GM18867 (cell line): ENCODE measurements around the gene MBOAT1.
"Not testable (repeated sequence)": the region's sequence is repeated elsewhere in the genome, so short reads cannot be mapped to it uniquely, and the experiment has no call there.

Source experiments
- ATAC-seq: cut with Tn5 transposase; IDR thresholded peaks from one replicate; pipeline ENCODE4 v1.9.1; 2021; ENCODE audit warnings: mild to moderate bottlenecking, moderate library complexity; ENCODE audit not compliant: unreplicated experiment

The MBOAT1 gene

DNA sequence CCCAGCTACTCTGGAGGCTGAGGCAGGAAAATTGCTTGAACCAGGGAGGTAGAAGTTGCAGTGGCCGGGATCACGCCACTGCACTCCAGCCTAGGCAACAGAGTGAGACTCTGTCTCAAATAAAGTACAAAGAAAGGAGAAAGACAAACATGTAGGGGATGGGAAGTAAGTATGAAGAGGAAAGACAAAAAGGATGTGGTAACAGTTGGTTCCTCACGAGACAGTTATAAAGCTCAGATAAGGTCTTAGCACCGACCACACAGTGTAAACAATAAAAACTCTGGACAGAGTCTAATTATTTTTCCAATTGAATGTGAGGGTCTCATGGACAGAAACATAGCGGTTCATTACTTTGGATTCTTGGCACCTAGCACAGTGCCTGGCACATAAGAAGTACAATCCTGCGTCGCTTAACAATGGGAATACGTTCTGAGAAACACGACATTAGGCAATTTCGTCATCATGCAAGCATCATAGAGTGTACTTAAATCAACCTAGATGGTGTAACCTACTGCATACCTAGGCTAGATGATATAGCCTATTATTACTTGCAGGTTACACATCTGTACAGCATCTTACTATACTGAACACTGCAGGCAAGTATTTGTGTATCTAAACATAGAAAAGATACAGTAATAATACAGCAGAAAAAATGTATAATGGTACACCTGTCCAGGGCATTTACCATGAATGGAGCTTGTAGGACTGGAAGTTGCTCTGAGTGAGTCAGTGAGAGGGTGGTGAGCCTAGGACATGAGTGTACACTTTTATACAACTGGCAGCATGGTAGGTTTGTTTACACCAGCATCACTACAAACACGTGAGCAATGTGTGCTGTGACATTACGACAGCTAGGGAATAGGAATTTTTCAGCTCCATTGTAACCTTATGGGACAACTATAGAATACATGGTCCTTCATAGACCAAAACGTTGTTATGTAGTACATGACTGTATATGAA lies 38.2 kb downstream of the MBOAT1 start:
- no peak for ATAC-seq

- ATAC-seq = no peak
Measured at GRCh38 chr6:20172842-20173456, 39.3 kb downstream of the MBOAT1 start.

- no peak for ATAC-seq
Measured at GRCh38 chr6:20170455-20171148, 41.7 kb downstream of the MBOAT1 start.

- no peak for ATAC-seq
Measured at GRCh38 chr6:20169786-20170185, 42.5 kb downstream of the MBOAT1 start.

DNA sequence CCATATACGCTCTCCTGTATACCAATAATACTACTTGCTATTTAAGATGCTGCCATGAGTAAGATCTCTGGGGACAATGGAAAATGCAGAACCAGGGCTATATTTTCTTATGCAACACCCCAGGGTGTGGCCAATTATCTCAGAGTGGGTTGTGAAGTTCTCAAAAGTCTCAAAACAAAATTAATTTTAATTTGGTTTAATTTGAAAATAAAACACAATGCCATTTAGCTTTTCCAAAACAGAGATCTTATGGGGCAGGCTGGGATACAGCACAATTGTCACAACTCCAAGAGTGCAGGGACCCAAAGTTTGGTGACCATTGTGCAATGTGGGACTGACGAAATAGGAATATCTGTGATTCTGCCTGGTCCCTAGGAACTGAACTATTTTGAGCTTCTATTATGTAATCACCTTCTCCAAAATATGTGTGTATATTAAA lies 43.1 kb downstream of the MBOAT1 start:
- no peak for ATAC-seq

GRCh38 chr6:20168690-20169089 lies 43.6 kb downstream of the MBOAT1 start:
- ATAC-seq = no peak

- no peak for ATAC-seq
Measured at GRCh38 chr6:20167601-20168000, 44.7 kb downstream of the MBOAT1 start.

DNA sequence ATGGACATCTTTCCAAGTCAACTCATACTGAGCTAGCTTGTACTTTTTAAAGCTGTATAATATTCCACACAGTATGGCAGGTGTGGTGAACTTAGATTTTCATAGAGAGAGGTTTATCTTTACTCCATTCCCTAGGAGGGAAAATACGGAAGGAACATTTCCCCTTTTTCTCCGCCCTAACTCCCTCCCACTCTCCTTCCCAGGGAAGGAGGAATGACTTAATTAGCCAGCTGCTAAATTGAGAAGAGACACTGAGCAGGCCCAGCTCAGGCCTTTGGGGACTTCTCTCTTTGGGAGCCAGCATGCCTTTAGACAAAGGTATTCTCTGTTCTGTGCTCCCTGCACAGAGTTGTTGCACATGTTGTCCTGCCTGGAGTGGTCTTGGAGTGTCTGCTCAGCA lies 46.1 kb downstream of the MBOAT1 start:
- no peak for ATAC-seq

DNA sequence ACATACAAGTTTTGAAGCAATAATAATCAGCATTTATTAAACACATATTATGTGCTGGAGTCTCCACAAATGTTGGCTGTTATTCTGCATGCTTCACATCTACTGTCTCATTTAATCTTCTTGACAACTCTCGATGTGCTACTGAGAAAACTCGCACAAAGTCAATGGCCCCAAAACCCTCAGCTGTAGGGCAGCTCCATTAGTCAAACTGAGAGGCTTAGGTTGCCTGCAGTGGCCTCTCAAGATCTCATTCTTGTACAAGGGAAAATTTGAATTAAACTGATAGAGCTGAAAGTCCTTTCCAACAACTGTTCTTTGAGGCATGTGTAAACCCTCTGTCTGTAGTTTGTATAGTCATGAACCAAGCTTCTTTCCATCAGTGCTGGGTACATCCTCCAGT lies 49.8 kb downstream of the MBOAT1 start:
- ATAC-seq = no peak

GRCh38 chr6:20160541-20161283 lies 51.6 kb downstream of the MBOAT1 start:
- ATAC-seq = no peak

DNA sequence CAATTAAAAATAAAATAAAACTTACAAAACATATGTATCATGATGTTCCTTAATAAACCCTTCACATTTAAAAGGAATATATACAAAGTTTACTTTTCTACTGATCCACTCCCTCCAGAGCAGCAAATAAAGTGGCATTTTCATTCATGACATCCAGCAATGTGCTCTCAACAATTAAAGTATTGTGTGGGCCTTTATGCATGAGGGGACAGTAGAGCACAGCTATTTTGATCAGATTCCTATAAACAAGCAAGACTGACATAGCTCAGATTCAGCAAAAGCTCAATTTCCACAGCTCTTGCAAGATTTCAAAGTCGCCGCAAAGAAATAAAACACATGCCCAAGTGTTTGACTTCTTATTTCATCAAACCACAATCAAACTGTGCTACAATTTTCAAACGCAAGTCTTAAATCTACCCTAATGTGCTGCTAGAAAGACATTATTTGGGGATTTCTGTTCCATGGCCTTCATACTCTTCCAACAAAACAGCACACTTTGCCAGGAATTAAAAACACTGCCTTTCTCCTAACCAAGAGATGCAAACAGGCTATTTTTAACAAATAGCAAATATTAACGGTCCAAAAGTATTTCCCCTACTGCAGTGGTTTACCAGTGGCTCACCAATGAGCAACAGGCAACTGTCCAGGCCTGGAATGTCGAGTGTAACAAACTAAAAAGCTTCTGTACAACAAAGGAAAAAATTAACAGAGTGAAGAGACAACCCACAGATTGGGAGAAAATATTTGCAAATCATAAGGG lies 52.3 kb downstream of the MBOAT1 start:
- ATAC-seq = no peak

DNA sequence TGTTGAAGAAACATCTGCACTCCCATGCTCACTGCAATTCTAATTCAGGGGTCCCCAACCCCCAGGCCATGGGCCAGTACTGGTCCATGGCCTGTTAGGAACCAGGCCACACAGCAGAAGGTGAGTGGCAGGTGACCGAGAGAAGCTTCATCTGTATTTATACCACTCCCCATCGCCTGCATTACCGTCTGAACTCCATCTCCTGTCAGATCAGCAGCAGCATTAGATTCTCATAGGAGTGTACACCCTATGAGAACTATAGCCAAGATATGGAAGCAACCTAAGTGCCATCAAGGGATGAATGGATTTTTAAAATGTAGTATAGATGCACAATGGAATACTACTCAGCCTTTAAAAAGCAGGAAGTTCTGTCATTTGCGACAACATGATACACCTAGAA lies 53.2 kb downstream of the MBOAT1 start:
- no peak for ATAC-seq

- ATAC-seq = no peak
Measured at GRCh38 chr6:20158676-20159075, 53.6 kb downstream of the MBOAT1 start.

DNA sequence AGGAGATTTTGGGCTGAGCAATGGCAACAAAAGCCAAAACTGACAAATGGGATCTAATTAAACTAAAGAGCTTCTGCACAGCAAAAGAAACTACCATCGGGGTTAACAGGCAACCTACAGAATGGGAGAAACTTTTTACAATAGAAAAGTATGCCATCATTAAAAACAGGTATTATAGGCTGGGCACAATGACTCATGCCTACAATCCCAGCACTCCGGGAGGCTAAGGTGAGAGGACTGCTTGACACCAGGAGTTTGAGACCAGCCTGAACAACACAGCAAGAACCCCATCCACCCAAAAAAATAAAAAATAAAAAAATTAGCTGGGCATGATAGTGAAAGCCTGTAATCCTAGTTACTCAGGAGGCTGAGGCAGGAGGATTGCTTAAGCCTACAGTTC lies 55.4 kb downstream of the MBOAT1 start:
- ATAC-seq = no peak

DNA sequence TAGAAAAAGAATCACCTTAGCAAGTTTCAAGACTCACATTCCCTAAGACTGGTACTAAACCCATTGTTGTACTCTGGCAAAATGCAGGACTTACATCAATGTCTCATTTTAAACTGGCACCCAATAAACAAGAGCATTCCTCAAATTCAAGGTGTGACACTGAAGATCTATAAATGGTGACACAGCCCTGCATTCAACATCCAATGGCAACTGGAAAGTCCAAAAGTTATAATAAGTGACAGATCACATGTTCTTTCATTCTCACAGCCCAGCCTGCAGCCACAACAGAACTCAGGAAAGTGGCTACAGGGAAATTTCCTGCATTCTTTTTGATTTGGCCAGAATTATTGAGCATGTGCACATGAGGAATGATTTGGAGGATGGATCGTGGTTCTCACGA lies 57.5 kb downstream of the MBOAT1 start:
- ATAC-seq = no peak

GRCh38 chr6:20153194-20153593 lies 59.1 kb downstream of the MBOAT1 start:
- ATAC-seq = no peak

DNA sequence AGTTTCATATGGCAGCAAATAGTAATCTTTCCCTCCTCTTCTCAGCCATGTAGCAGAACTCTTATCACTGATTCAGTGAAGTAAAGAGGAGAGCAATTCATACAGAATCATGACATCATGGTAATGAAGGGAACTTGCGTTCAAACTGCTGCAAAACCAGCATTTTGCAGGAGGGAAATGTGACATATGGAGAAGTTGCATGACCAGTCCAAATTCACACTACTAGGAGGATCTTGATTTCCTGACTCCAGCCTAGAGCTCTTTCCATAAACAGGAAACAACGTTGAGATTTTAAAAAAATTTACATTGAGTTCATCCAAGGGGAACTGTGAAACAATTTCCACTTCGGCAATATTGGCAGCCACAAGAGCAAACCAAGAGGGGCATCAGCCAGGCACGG lies 63.8 kb downstream of the MBOAT1 start:
- no peak for ATAC-seq

DNA sequence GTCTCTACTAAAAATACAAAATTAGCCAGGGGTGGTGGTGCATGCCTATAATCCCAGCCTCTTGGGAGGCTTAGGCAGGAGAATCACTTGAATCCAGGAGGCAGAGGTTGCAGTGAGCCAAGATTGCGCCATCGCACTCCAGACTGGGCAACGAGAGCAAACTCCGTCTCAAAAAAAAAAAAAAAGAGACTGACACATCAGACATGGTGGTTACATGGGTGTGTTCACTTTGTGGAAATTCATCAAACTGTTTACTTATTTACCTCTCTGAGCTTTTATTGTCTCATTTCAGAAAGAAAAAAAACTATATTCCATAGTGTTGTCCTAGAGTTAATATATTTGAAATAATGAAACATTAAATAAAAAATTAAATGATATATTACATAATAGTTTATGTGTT lies 64.8 kb downstream of the MBOAT1 start:
- no peak for ATAC-seq

DNA sequence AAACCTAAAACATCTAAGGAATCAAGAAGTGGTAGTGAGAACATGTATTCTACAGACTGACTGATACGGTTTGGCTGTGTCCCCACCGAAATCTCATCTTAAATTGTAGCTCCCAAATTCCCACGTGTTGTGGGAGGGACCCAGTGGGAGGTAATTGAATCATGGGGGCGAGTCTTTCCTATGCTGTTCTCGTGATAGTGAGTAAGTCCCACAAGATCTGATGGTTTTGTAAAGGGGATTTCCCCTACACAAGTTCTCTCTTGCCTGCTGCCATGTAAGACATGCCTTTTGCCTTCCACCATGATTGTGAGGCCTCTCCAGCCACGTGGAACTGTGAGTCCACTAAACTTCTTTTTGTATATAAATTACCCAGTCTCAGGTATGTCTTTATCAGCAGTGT lies 65.4 kb downstream of the MBOAT1 start:
- ATAC-seq = not testable (repeated sequence)

- ATAC-seq = no peak
Measured at GRCh38 chr6:20146291-20146690, 66.0 kb downstream of the MBOAT1 start.
